ENCODE data around the gene ANO1.

DNA sequence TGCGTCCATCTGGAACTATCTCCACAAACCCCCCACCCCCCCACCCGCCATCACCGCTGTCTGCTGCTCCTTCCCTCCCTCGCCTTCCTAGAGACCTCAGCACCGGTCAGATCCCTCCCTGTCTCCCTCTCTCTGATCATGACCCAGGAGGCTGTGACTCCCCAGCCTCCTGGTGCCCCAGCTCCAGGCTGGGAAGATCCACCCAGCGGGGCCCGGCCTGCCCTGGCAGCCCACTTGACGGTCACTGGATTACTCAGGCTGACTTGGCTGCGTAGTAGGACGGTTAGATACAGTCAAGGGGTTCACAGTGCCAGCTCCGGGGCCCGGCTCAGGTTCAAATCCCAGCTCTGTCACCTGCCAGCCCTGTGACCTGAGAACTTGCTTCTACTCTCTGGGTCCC lies 59.3 kb downstream of the ANO1 start:
- TF ChIP-seq, protein P1, sequence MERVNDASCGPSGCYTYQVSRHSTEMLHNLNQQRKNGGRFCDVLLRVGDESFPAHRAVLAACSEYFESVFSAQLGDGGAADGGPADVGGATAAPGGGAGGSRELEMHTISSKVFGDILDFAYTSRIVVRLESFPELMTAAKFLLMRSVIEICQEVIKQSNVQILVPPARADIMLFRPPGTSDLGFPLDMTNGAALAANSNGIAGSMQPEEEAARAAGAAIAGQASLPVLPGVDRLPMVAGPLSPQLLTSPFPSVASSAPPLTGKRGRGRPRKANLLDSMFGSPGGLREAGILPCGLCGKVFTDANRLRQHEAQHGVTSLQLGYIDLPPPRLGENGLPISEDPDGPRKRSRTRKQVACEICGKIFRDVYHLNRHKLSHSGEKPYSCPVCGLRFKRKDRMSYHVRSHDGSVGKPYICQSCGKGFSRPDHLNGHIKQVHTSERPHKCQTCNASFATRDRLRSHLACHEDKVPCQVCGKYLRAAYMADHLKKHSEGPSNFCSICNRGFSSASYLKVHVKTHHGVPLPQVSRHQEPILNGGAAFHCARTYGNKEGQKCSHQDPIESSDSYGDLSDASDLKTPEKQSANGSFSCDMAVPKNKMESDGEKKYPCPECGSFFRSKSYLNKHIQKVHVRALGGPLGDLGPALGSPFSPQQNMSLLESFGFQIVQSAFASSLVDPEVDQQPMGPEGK (CRISPR knock-in tag; IDR thresholded peaks at IDR 0.05; ENCODE audit: borderline replicate concordance) = no peak
- TF ChIP-seq ZFP30 (CRISPR knock-in tag; IDR thresholded peaks at IDR 0.05) (no peak), PPARA (CRISPR knock-in tag; IDR thresholded peaks at IDR 0.05; ENCODE audit: borderline replicate concordance) (no peak), SNAI2 (CRISPR knock-in tag; IDR thresholded peaks at IDR 0.05) (no peak), CSDC2 (CRISPR knock-in tag; IDR thresholded peaks at IDR 0.05) (no peak), ARNTL (CRISPR knock-in tag; IDR thresholded peaks at IDR 0.05; ENCODE audit: borderline replicate concordance, low read depth) (no peak), GLIS3 (CRISPR knock-in tag; IDR thresholded peaks at IDR 0.05) (no peak), ISL1 (CRISPR knock-in tag; IDR thresholded peaks at IDR 0.05) (no peak), RARB (CRISPR knock-in tag; IDR thresholded peaks at IDR 0.05) (no peak), ZC3H10 (CRISPR knock-in tag; IDR thresholded peaks at IDR 0.05) (no peak), ZNF565 (CRISPR knock-in tag; conservative IDR thresholded peaks at IDR 0.05; ENCODE audit: low read depth) (no peak)
- TF ChIP-seq, protein P2, sequence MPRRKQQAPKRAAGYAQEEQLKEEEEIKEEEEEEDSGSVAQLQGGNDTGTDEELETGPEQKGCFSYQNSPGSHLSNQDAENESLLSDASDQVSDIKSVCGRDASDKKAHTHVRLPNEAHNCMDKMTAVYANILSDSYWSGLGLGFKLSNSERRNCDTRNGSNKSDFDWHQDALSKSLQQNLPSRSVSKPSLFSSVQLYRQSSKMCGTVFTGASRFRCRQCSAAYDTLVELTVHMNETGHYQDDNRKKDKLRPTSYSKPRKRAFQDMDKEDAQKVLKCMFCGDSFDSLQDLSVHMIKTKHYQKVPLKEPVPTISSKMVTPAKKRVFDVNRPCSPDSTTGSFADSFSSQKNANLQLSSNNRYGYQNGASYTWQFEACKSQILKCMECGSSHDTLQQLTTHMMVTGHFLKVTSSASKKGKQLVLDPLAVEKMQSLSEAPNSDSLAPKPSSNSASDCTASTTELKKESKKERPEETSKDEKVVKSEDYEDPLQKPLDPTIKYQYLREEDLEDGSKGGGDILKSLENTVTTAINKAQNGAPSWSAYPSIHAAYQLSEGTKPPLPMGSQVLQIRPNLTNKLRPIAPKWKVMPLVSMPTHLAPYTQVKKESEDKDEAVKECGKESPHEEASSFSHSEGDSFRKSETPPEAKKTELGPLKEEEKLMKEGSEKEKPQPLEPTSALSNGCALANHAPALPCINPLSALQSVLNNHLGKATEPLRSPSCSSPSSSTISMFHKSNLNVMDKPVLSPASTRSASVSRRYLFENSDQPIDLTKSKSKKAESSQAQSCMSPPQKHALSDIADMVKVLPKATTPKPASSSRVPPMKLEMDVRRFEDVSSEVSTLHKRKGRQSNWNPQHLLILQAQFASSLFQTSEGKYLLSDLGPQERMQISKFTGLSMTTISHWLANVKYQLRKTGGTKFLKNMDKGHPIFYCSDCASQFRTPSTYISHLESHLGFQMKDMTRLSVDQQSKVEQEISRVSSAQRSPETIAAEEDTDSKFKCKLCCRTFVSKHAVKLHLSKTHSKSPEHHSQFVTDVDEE (CRISPR knock-in tag; IDR thresholded peaks at IDR 0.05) = no peak
- TF ChIP-seq, protein P3, sequence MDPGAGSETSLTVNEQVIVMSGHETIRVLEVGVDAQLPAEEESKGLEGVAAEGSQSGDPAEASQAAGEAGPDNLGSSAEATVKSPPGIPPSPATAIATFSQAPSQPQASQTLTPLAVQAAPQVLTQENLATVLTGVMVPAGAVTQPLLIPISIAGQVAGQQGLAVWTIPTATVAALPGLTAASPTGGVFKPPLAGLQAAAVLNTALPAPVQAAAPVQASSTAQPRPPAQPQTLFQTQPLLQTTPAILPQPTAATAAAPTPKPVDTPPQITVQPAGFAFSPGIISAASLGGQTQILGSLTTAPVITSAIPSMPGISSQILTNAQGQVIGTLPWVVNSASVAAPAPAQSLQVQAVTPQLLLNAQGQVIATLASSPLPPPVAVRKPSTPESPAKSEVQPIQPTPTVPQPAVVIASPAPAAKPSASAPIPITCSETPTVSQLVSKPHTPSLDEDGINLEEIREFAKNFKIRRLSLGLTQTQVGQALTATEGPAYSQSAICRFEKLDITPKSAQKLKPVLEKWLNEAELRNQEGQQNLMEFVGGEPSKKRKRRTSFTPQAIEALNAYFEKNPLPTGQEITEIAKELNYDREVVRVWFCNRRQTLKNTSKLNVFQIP (CRISPR knock-in tag; IDR thresholded peaks at IDR 0.05; ENCODE audit: borderline replicate concordance, low read depth) = no peak

Measured in SK-N-SH treated with all-trans-retinoic acid at 6 μM for 48 hours (cell line).